ENCODE results near the gene CDH13.

GRCh38 chr16:83581994-83582747, 955.4 kb downstream of the CDH13 start:
- TF ChIP-seq CTCF (conservative IDR thresholded peaks at IDR 0.05; ENCODE audit: low read length), result no peak
- no peak for TF ChIP-seq EZH2phosphoT487 (IDR thresholded peaks at IDR 0.05; ENCODE audit: borderline replicate concordance, low read depth, low read length)

Measured in OCI-LY7 (cell line).